HUES64 (cell line): Measurements from ENCODE around the gene CYTH4. TPM values are rescaled to one million over a fixed set of nuclear protein-coding genes. Genes with fewer than 3 reads are reported as not detected.
"Not testable (repeated sequence)": the region's sequence is repeated elsewhere in the genome, so short reads cannot be mapped to it uniquely, and the experiment has no call there.

Source experiments
- H3K27ac ChIP-seq: 2 replicates; pipeline ENCODE4 v1.7.0; 2013; ENCODE audit warnings: low read depth, low read length, inconsistent platforms
- H3K27me3 ChIP-seq: 2 replicates; pipeline ENCODE4 v1.6.1; 2013; ENCODE audit warnings: mild to moderate bottlenecking, low read length; ENCODE audit not compliant: insufficient read depth
- H3K36me3 ChIP-seq: 2 replicates; pipeline ENCODE4 v1.6.1; 2013; ENCODE audit warnings: mild to moderate bottlenecking, low read length; ENCODE audit not compliant: insufficient read depth
- H3K4me1 ChIP-seq: 2 replicates; pipeline ENCODE4 v1.6.1; 2013; ENCODE audit warnings: mild to moderate bottlenecking, low read length, moderate library complexity; ENCODE audit not compliant: insufficient read depth
- H3K4me3 ChIP-seq: 2 replicates; pipeline ENCODE4 v1.5.1; 2013; ENCODE audit warnings: mild to moderate bottlenecking, low read length, moderate library complexity
- H3K9ac ChIP-seq: 2 replicates; pipeline ENCODE4 v1.6.1; 2013; ENCODE audit warnings: mild to moderate bottlenecking, low read depth, low read length
- H3K9me3 ChIP-seq: 2 replicates; pipeline ENCODE4 v1.6.1; 2013; ENCODE audit warnings: low read depth, low read length; ENCODE audit not compliant: insufficient read depth
- WGBS: fragments of 150-250, 120-280 bp; methylation state at CpG from one replicate; pipeline ENCODE4 v1.1.7; 2013; ENCODE audit warnings: missing lambda C conversion rate; 5-methylcytosine and 5-hydroxymethylcytosine counted together
- polyA plus RNA-seq, 2 experiments: library from polyadenylated mRNA; stranded (reverse); fragments of 50-300 nt; gene quantifications; one replicate each; pipeline ENCODE4 v1.2.3, GENCODE V29; 2013

Gene CYTH4
- not detected for polyA plus RNA-seq (2013, experiment 1 of 2)
- not detected for polyA plus RNA-seq (2013, experiment 2 of 2)

- peaks cover 16% of the 10 kb centered on the region for H3K4me1 ChIP-seq
- no peak within 1 kb of the TSS for H3K4me3 ChIP-seq
- 78% methylated on average over 12 of the region's 12 CpGs for whole genome bisulfite sequencing
Measured at GRCh38 chr22:37282385-37282677, at the start of gene CYTH4. Gene CYTH4, plus strand, starts transcription at chr22:37282508. Its CDS starts 62 bp downstream, at chr22:37282570.

GRCh38 chr22:37233371-37233750 is 48.9 kb upstream of the CYTH4 start:
- not testable (repeated sequence) for H3K27me3 ChIP-seq, H3K4me3 ChIP-seq, H3K36me3 ChIP-seq, H3K9ac ChIP-seq, H3K27ac ChIP-seq, H3K9me3 ChIP-seq, H3K4me1 ChIP-seq
- WGBS: 92% methylated on average over 12 of the region's 12 CpGs

More at GRCh38 chr22:37282385-37282677, at the start of gene CYTH4:
- Histone ChIP-seq H3K27ac (no peak within 1 kb of the TSS), H3K36me3 (no peaks in the 10 kb centered on the region), H3K9me3 (no peaks in the 10 kb centered on the region), H3K9ac (no peak within 1 kb of the TSS), H3K27me3 (no peaks in the 10 kb centered on the region)

GRCh38 chr22:37233751-37234631 is 48.3 kb upstream of the CYTH4 start:
- Histone ChIP-seq H3K9ac (no peak overlapping the region), H3K27ac (no peak overlapping the region), H3K4me1 (no peaks in the 10 kb centered on the region), H3K36me3 (no peaks in the 10 kb centered on the region), H3K4me3 (no peak overlapping the region), H3K27me3 (no peaks in the 10 kb centered on the region), H3K9me3 (no peaks in the 10 kb centered on the region)
- 90% methylated on average over 27 of the region's 27 CpGs for WGBS

GRCh38 chr22:37234736-37235711 is 47.3 kb upstream of the CYTH4 start:
- WGBS: 86% methylated on average over 16 of the region's 16 CpGs
- H3K36me3 ChIP-seq: no peaks in the 10 kb centered on the region
- no peaks in the 10 kb centered on the region for H3K4me1 ChIP-seq
- H3K27ac ChIP-seq: no peak overlapping the region
- no peaks in the 10 kb centered on the region for H3K27me3 ChIP-seq
- H3K9me3 ChIP-seq: no peaks in the 10 kb centered on the region
- H3K9ac ChIP-seq: no peak overlapping the region
- H3K4me3 ChIP-seq: no peak overlapping the region

- Histone ChIP-seq H3K36me3 (no peaks in the 10 kb centered on the region), H3K9ac (no peak overlapping the region), H3K27me3 (no peaks in the 10 kb centered on the region), H3K4me3 (no peak overlapping the region), H3K9me3 (no peaks in the 10 kb centered on the region), H3K27ac (no peak overlapping the region), H3K4me1 (no peaks in the 10 kb centered on the region)
- 94% methylated on average over 3 of the region's 3 CpGs for WGBS
Measured at GRCh38 chr22:37235897-37236607, 46.3 kb upstream of the CYTH4 start.

- Histone ChIP-seq H3K4me3 (no peak overlapping the region), H3K27me3 (no peaks in the 10 kb centered on the region), H3K27ac (no peak overlapping the region), H3K9ac (no peak overlapping the region), H3K4me1 (no peaks in the 10 kb centered on the region), H3K9me3 (no peaks in the 10 kb centered on the region), H3K36me3 (no peaks in the 10 kb centered on the region)
- WGBS: 88% methylated on average over 20 of the region's 20 CpGs
Measured at GRCh38 chr22:37237371-37238268, 44.7 kb upstream of the CYTH4 start.

GRCh38 chr22:37239336-37240239 is 42.7 kb upstream of the CYTH4 start:
- H3K27me3 ChIP-seq: no peaks in the 10 kb centered on the region
- no peak overlapping the region for H3K9ac ChIP-seq
- WGBS: 84% methylated on average over 9 of the region's 10 CpGs
- no peaks in the 10 kb centered on the region for H3K4me1 ChIP-seq
- H3K36me3 ChIP-seq: no peaks in the 10 kb centered on the region
- no peaks in the 10 kb centered on the region for H3K9me3 ChIP-seq
- no peak overlapping the region for H3K4me3 ChIP-seq
- H3K27ac ChIP-seq: no peak overlapping the region

GRCh38 chr22:37240240-37240940 is 41.9 kb upstream of the CYTH4 start:
- no peak overlapping the region for H3K9ac ChIP-seq
- H3K27me3 ChIP-seq: no peaks in the 10 kb centered on the region
- H3K36me3 ChIP-seq: no peaks in the 10 kb centered on the region
- no peaks in the 10 kb centered on the region for H3K9me3 ChIP-seq
- no peak overlapping the region for H3K27ac ChIP-seq
- no peaks in the 10 kb centered on the region for H3K4me1 ChIP-seq
- 86% methylated on average over 11 of the region's 11 CpGs for WGBS
- H3K4me3 ChIP-seq: no peak overlapping the region

- no peaks in the 10 kb centered on the region for H3K4me1 ChIP-seq
Measured at GRCh38 chr22:37240941-37241320, 41.4 kb upstream of the CYTH4 start.

More at GRCh38 chr22:37240941-37241320, 41.4 kb upstream of the CYTH4 start:
- Histone ChIP-seq H3K27ac (no peak overlapping the region), H3K9me3 (no peaks in the 10 kb centered on the region), H3K36me3 (no peaks in the 10 kb centered on the region), H3K4me3 (no peak overlapping the region), H3K9ac (no peak overlapping the region), H3K27me3 (no peaks in the 10 kb centered on the region)
- 92% methylated on average over 7 of the region's 7 CpGs for WGBS
